SKM-1 (cell line): ENCODE results near the gene SETD7.

Source experiments
- DNase-seq: peaks from one replicate; lab custom pipeline; 2025; ENCODE audit not compliant: unreplicated experiment; lab: John Stamatoyannopoulos, UW

SETD7 gene

GRCh38 chr4:139556071-139556723 is at the start of gene SETD7:
SETD7 (minus strand) TSS chr4:139556219; CDS start chr4:139556137, 82 bp downstream.
- peak; percentile 44 for DNase-seq

GRCh38 chr4:139605516-139605915 is 49.5 kb upstream of the SETD7 start:
- DNase-seq = no peak

- DNase-seq = peak; percentile 36
Measured at GRCh38 chr4:139603576-139604410, 47.8 kb upstream of the SETD7 start.

GRCh38 chr4:139602776-139603360 is 46.8 kb upstream of the SETD7 start:
- DNase-seq = no peak

GRCh38 chr4:139600662-139601061 is 44.6 kb upstream of the SETD7 start:
- DNase-seq = no peak

GRCh38 chr4:139599594-139600374 is 43.8 kb upstream of the SETD7 start:
- no peak for DNase-seq

GRCh38 chr4:139599076-139599475 is 43.1 kb upstream of the SETD7 start:
- DNase-seq = no peak

- DNase-seq = no peak
Measured at GRCh38 chr4:139596684-139597279, 40.8 kb upstream of the SETD7 start.

- DNase-seq = no peak
Measured at GRCh38 chr4:139596034-139596683, 40.1 kb upstream of the SETD7 start.

- no peak for DNase-seq
Measured at GRCh38 chr4:139594591-139595185, 38.7 kb upstream of the SETD7 start.

GRCh38 chr4:139593091-139593564 is 37.1 kb upstream of the SETD7 start:
- no peak for DNase-seq

GRCh38 chr4:139589336-139590018 is 33.5 kb upstream of the SETD7 start:
- no peak for DNase-seq

GRCh38 chr4:139587446-139587845 is 31.4 kb upstream of the SETD7 start:
- no peak for DNase-seq

GRCh38 chr4:139585473-139585872 is 29.5 kb upstream of the SETD7 start:
- no peak for DNase-seq

GRCh38 chr4:139584784-139585183 is 28.8 kb upstream of the SETD7 start:
- no peak for DNase-seq

- no peak for DNase-seq
Measured at GRCh38 chr4:139584013-139584412, 28.0 kb upstream of the SETD7 start.

- no peak for DNase-seq
Measured at GRCh38 chr4:139582044-139582443, 26.0 kb upstream of the SETD7 start.

- no peak for DNase-seq
Measured at GRCh38 chr4:139581096-139581495, 25.1 kb upstream of the SETD7 start.

GRCh38 chr4:139576219-139576618 is 20.2 kb upstream of the SETD7 start:
- no peak for DNase-seq
